Pancreas (tissue), 10 donors: Measurements from ENCODE around the gene PAFAH1B1. TPM values are rescaled to one million over a fixed set of nuclear protein-coding genes. Genes with fewer than 3 reads are reported as not detected.
"Not testable (repeated sequence)": the region's sequence is repeated elsewhere in the genome, so short reads cannot be mapped to it uniquely, and the experiment has no call there.

Experiments used
- ATAC-seq, 4 donors: fragments of 200-7000 bp; cut with Tn5 transposase; one replicate each; pipeline versions ENCODE4 v1.8.0 to v1.9.1; 2020; ENCODE audit warnings: mild to moderate bottlenecking in 4 of 4, moderate library complexity in 4 of 4
- DNase-seq, 6 donors: peaks; one replicate each; pipeline ENCODE4 v3.0.0-alpha.2; 2020
- FAIRE-seq: peaks from 2 replicates; lab custom pipeline; 2012; peaks lifted over from hg19 to GRCh38; lab: Jason Lieb, UNC
- H3K27ac ChIP-seq, 4 donors: fragments of 200-600 bp; sonication (generic); 1 replicate in 3 of 4; 2 replicates in 1 of 4; pipeline versions ENCODE4 v1.5.0 to v1.8.0; 2020
- H3K27me3 ChIP-seq, 4 donors: fragments of 200-600 bp; one replicate each; pipeline ENCODE4 v1.8.0; 2021
- H3K36me3 ChIP-seq, 3 donors: fragments of 200-600 bp; sonication (generic) in 1 of 3; one replicate each; pipeline versions ENCODE4 v1.5.0 to v1.8.0; 2020 to 2021
- H3K4me1 ChIP-seq, 3 donors: fragments of 200-600 bp; one replicate each; pipeline ENCODE4 v1.8.0; 2021
- H3K4me3 ChIP-seq, 4 donors: fragments of 200-600 bp; sonication (generic) in 2 of 4; one replicate each; pipeline versions ENCODE4 v1.5.0 to v1.8.0; 2020 to 2021
- H3K9me3 ChIP-seq, 4 donors: fragments of 200-600 bp; one replicate each; pipeline ENCODE4 v1.8.0; 2021
- CTCF ChIP-seq, 4 donors: fragments of 200-600 bp; sonication (generic) in 3 of 4; IDR thresholded peaks; one replicate each; pipeline versions ENCODE4 v1.5.0 to v1.8.0; 2021; ENCODE audit warnings: antibody characterized with exemption in 4 of 4
- WGBS, 2 donors: extraction: QIAGEN DNeasy Blood & Tissue Kit; methylation state at CpG; one replicate each; pipeline ENCODE4 v1.1.7; 2013; 5-methylcytosine and 5-hydroxymethylcytosine counted together
- intact Hi-C, 3 donors: fragments of 100-400 bp; cut with DNase I; formaldehyde crosslinking; loops; one replicate each; pipeline versions ENCODE4 v1.11.1 to v1.14.2; 2022
- polyA plus RNA-seq, 2 donors: library from polyadenylated mRNA; stranded (reverse); fragments of 200-250 nt; gene quantifications; one replicate each; pipeline ENCODE4 v1.2.3, GENCODE V29; 2013
- total RNA-seq, 6 donors: library from RNA; stranded (reverse); fragmentation: NEBNext Ultra II Directional in 4 of 6; extraction: Animal tissue kit (Norgen Biotek cat#: 25700) in 4 of 6; gene quantifications; one replicate each; pipeline versions ENCODE4 v1.2.1 to v1.2.4, GENCODE V29; 2021 to 2023
- donor health status: healthy with polysubstance abuse.
- donor health status: DM: no; HTN: no; CAD: no; lungs with moderate emphysema.
- donor health status: DM: no; HTN: no; CAD: no.
- donor health status: control.
- donor health status: control.
- donor health status: Bipolar disorder and iron deficiency.
- donor health status: DM: yes; HTN: yes; CAD: no.
- donor health status: DM: no; HTN: no; CAD: no.
- donor health status: DM: no; HTN: no; CAD: no.
- donor health status: DM: yes; HTN: yes; CAD: no.

The PAFAH1B1 gene
- total and polyA plus RNA-seq, 8 donors: 17.3 to 66.1 (median 34.9) TPM

GRCh38 chr17:2672026-2672425, 78.6 kb downstream of the PAFAH1B1 start:
- 75 to 81% methylated on average over 5 of the region's 5 CpGs for WGBS, 2 donors
- intact Hi-C loops: no loop called here
- Histone ChIP-seq H3K4me3 (no peak overlapping the region), H3K4me1 (no peaks in the 10 kb centered on the region), H3K36me3 (peaks cover 0 to 49% (median 22%) of the 10 kb centered on the region in 3 donors), H3K27me3 (no peaks in the 10 kb centered on the region), H3K27ac (no peak overlapping the region), H3K9me3 (no peaks in the 10 kb centered on the region)
- no peak for FAIRE-seq
- no peak for TF ChIP-seq CTCF (IDR thresholded peaks at IDR 0.05)
- ATAC-seq: no peak
- DNase-seq: no peak

- FAIRE-seq, DNase-seq, ATAC-seq, intact Hi-C loops, H3K9me3 ChIP-seq, H3K27me3 ChIP-seq, H3K27ac ChIP-seq, H3K4me3 ChIP-seq: not testable (repeated sequence)
- Histone ChIP-seq H3K36me3 (peaks cover 3 to 38% (median 11%) of the 10 kb centered on the region in 3 donors), H3K4me1 (peaks cover 11 to 23% (median 18%) of the 10 kb centered on the region in 3 donors)
- 97 to 100% methylated on average over 1 of the region's 1 CpG for WGBS, 2 donors
Observed at GRCh38 chr17:2679247-2679646, 85.8 kb downstream of the PAFAH1B1 start.

GRCh38 chr17:2680961-2681360, 87.5 kb downstream of the PAFAH1B1 start:
- Histone ChIP-seq H3K9me3 (no peaks in the 10 kb centered on the region), H3K36me3 (peaks cover 3 to 29% (median 11%) of the 10 kb centered on the region in 3 donors), H3K27ac (no peak overlapping the region), H3K27me3 (no peaks in the 10 kb centered on the region), H3K4me1 (peaks cover 11 to 23% (median 18%) of the 10 kb centered on the region in 3 donors), H3K4me3 (no peak overlapping the region)
- DNase-seq: no peak
- no peak for ATAC-seq
- TF ChIP-seq CTCF (IDR thresholded peaks at IDR 0.05): no peak
- intact Hi-C loops: no loop called here
- WGBS, 2 donors: 91 to 97% methylated on average over 2 of the region's 2 CpGs
- FAIRE-seq: no peak

- WGBS, 2 donors: 87 to 88% methylated on average over 7 of the region's 7 CpGs
- Histone ChIP-seq H3K27me3 (no peaks in the 10 kb centered on the region), H3K27ac (no peak overlapping the region), H3K4me1 (peaks cover 11 to 23% (median 18%) of the 10 kb centered on the region in 3 donors), H3K9me3 (no peaks in the 10 kb centered on the region), H3K36me3 (peaks cover 3 to 29% (median 11%) of the 10 kb centered on the region in 3 donors), H3K4me3 (no peak overlapping the region)
- DNase-seq (no peak), ATAC-seq (peak in 1 of 4 donors; percentile 25), FAIRE-seq (no peak)
- intact Hi-C loops: no loop called here
- no peak for TF ChIP-seq CTCF (IDR thresholded peaks at IDR 0.05)
Observed at GRCh38 chr17:2681650-2682049, 88.2 kb downstream of the PAFAH1B1 start.

GRCh38 chr17:2682176-2682938, 88.9 kb downstream of the PAFAH1B1 start:
- no peak overlapping the region for H3K27ac ChIP-seq
- H3K4me1 ChIP-seq: peaks cover 11 to 23% (median 18%) of the 10 kb centered on the region in 3 donors
- peaks cover 3 to 29% (median 11%) of the 10 kb centered on the region in 3 donors for H3K36me3 ChIP-seq
- no peak for FAIRE-seq
- no peak for ATAC-seq
- WGBS, 2 donors: 28 to 33% methylated on average over 3 of the region's 3 CpGs
- H3K27me3 ChIP-seq: no peaks in the 10 kb centered on the region
- H3K4me3 ChIP-seq: no peak overlapping the region
- no peaks in the 10 kb centered on the region for H3K9me3 ChIP-seq
- no peak for TF ChIP-seq CTCF (IDR thresholded peaks at IDR 0.05)
- intact Hi-C loops: no loop called here
- DNase-seq: no peak
